C4-2B (cell line): ENCODE data around the gene AGAP6.
"Not testable (repeated sequence)": the region's sequence is repeated elsewhere in the genome, so short reads cannot be mapped to it uniquely, and the experiment has no call there.

Experiments
- H3K27ac ChIP-seq: fragments of 450-650 bp; 2 replicates; pipeline ENCODE4 v1.5.1; 2017
- CTCF ChIP-seq: fragments of 450-650 bp; conservative IDR thresholded peaks from 2 replicates; pipeline ENCODE4 v1.5.1; 2017; ENCODE audit warnings: mild to moderate bottlenecking
- ZFX ChIP-seq: fragments of 450-650 bp; IDR thresholded peaks from 2 replicates; pipeline ENCODE4 v1.6.1; 2017

Gene AGAP6

GRCh38 chr10:50021646-50022045, 33.4 kb downstream of the AGAP6 start:
- no peak overlapping the region for H3K27ac ChIP-seq
- TF ChIP-seq ZFX = no peak
- TF ChIP-seq CTCF = no peak

- not testable (repeated sequence) for H3K27ac ChIP-seq
Observed at GRCh38 chr10:50024716-50025383, 36.6 kb downstream of the AGAP6 start.

- TF ChIP-seq CTCF = no peak
- no peak for TF ChIP-seq ZFX
- no peak overlapping the region for H3K27ac ChIP-seq
Observed at GRCh38 chr10:50025627-50026026, 37.4 kb downstream of the AGAP6 start.

- no peak for TF ChIP-seq CTCF
- no peak for TF ChIP-seq ZFX
Observed at GRCh38 chr10:50027195-50027594, 39.0 kb downstream of the AGAP6 start.

GRCh38 chr10:50033481-50033880, 45.3 kb downstream of the AGAP6 start:
- TF ChIP-seq ZFX = no peak
- TF ChIP-seq CTCF = no peak
- H3K27ac ChIP-seq = no peak overlapping the region

More at GRCh38 chr10:50027195-50027594, 39.0 kb downstream of the AGAP6 start:
- H3K27ac ChIP-seq = no peak overlapping the region

GRCh38 chr10:50035337-50035736, 47.1 kb downstream of the AGAP6 start:
- H3K27ac ChIP-seq = not testable (repeated sequence)

- no peak overlapping the region for H3K27ac ChIP-seq
- no peak for TF ChIP-seq ZFX
- TF ChIP-seq CTCF = no peak
Observed at GRCh38 chr10:50044941-50045664, 56.9 kb downstream of the AGAP6 start.

GRCh38 chr10:50046457-50046856, 58.3 kb downstream of the AGAP6 start:
- not testable (repeated sequence) for H3K27ac ChIP-seq

- not testable (repeated sequence) for H3K27ac ChIP-seq
Observed at GRCh38 chr10:50047594-50047993, 59.4 kb downstream of the AGAP6 start.

- not testable (repeated sequence) for H3K27ac ChIP-seq
Observed at GRCh38 chr10:50051995-50052660, 63.9 kb downstream of the AGAP6 start.

GRCh38 chr10:50052778-50053376, 64.7 kb downstream of the AGAP6 start:
- H3K27ac ChIP-seq = not testable (repeated sequence)

- H3K27ac ChIP-seq = not testable (repeated sequence)
Observed at GRCh38 chr10:50055494-50056292, 67.5 kb downstream of the AGAP6 start.

GRCh38 chr10:50056654-50057053, 68.4 kb downstream of the AGAP6 start:
- H3K27ac ChIP-seq = not testable (repeated sequence)
